DOHH2 (cell line): ENCODE data around the gene LTA.

Experiments used
- EZH2phosphoT487 ChIP-seq: fragments of 200-600 bp; sonication (generic); IDR thresholded peaks from 2 replicates; pipeline ENCODE4 v1.6.1; 2017; ENCODE audit warnings: borderline replicate concordance, mild to moderate bottlenecking, antibody characterized with exemption, low read length, moderate library complexity, mixed read lengths
- TF ChIP-seq, protein P1 (sequence below): fragments of 200-600 bp; sonication (generic); IDR thresholded peaks from one replicate; pipeline ENCODE4 v1.5.1; 2014; ENCODE audit warnings: antibody characterized with exemption, mild to moderate bottlenecking, low read depth, low read length; ENCODE audit not compliant: poor library complexity, severe bottlenecking

DNA sequence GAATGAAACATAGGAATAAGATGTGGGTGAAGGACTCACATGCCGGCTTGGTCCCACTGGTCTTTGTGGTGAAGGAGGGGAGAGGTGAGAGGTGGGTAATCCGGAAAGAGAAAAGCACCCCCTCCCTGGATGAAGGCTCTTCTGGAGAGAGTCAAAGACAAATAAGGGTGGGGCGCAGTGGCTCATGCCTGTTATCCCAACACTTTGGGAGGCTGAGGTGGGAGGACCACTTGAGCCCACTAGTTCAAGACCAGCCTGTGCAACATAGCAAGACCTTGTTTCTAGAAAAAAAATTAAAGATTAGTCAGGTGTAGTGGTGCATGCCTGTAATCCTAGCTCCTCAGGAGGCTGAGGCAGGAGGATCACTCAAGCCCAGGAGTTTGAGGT, 7.0 kb downstream of the LTA start:
- TF ChIP-seq, protein P1, sequence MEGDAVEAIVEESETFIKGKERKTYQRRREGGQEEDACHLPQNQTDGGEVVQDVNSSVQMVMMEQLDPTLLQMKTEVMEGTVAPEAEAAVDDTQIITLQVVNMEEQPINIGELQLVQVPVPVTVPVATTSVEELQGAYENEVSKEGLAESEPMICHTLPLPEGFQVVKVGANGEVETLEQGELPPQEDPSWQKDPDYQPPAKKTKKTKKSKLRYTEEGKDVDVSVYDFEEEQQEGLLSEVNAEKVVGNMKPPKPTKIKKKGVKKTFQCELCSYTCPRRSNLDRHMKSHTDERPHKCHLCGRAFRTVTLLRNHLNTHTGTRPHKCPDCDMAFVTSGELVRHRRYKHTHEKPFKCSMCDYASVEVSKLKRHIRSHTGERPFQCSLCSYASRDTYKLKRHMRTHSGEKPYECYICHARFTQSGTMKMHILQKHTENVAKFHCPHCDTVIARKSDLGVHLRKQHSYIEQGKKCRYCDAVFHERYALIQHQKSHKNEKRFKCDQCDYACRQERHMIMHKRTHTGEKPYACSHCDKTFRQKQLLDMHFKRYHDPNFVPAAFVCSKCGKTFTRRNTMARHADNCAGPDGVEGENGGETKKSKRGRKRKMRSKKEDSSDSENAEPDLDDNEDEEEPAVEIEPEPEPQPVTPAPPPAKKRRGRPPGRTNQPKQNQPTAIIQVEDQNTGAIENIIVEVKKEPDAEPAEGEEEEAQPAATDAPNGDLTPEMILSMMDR, result no peak
- TF ChIP-seq EZH2phosphoT487, result no peak
